ENCODE data around the gene AMZ1.
A peak's percentile ranks its signal among the peaks of the same experiment; 100 is the strongest.

The AMZ1 gene

DNA sequence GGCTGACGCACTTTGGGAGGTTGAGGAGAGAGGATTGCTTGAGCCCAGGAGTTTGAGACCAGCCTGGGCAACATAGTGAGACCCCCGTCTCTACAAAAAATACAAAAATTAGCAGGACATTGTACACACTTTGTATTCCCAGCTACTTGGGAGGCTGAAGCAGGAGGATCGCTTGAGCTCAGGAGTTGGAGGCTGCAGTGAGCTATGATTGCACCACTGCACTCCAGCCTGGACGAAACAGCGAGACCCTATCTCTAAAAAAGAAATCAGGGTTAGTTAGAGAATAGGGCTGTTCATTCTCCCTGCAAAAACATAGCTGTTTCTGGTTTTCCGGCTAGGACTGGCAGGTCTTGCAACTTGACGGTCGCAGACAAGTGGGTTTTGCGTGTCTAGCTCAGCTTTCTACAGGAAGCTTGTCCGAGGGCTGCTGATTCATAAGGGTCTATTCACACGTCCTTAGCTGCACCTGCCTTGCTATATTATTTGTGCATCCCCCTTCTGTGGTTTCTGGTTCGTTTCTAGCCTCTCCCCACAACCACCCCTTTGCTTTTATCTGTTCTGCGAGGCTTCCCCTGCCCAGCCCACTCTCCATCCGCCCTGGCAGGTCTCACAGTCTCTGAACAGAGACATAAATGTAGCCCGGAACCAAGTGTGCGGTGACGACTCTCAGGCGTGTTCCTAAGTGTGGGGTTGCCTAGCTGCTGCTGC is 10.7 kb downstream of the AMZ1 start:
- H3K4me3 ChIP-seq (ENCODE audit: low read depth in 1 of 2, low read length in 2 of 2), result peak overlapping the region in 1 of 2 experiments; percentile 35; a peak in 2 of 4 replicates
- H3K36me3 ChIP-seq (ENCODE audit: insufficient read depth, low read length), result no peaks in the 10 kb centered on the region
- DNase-seq, result peak; percentile 97
- H4K20me1 ChIP-seq (ENCODE audit: insufficient read depth, low read length), result no peaks in the 10 kb centered on the region
- no peaks in the 10 kb centered on the region for H3K27me3 ChIP-seq (ENCODE audit: insufficient read depth, low read length, poor library complexity)
- H3K9me3 ChIP-seq (ENCODE audit: insufficient read depth, low read length, severe bottlenecking), result no peaks in the 10 kb centered on the region
- peak; percentile 95 for ATAC-seq (ENCODE audit: insufficient read depth, low read depth)
- TF ChIP-seq, protein P1, sequence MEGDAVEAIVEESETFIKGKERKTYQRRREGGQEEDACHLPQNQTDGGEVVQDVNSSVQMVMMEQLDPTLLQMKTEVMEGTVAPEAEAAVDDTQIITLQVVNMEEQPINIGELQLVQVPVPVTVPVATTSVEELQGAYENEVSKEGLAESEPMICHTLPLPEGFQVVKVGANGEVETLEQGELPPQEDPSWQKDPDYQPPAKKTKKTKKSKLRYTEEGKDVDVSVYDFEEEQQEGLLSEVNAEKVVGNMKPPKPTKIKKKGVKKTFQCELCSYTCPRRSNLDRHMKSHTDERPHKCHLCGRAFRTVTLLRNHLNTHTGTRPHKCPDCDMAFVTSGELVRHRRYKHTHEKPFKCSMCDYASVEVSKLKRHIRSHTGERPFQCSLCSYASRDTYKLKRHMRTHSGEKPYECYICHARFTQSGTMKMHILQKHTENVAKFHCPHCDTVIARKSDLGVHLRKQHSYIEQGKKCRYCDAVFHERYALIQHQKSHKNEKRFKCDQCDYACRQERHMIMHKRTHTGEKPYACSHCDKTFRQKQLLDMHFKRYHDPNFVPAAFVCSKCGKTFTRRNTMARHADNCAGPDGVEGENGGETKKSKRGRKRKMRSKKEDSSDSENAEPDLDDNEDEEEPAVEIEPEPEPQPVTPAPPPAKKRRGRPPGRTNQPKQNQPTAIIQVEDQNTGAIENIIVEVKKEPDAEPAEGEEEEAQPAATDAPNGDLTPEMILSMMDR (IDR thresholded peaks at IDR 0.05; ENCODE audit: borderline replicate concordance, extremely low read depth, low read length, poor library complexity, severe bottlenecking), result no peak
- TF ChIP-seq EZH2 (IDR thresholded peaks at IDR 0.05; ENCODE audit: borderline replicate concordance, low read depth, low read length, severe bottlenecking), result no peak
- no peaks in the 10 kb centered on the region for H3K79me2 ChIP-seq (ENCODE audit: insufficient read depth, low read length)
- peak overlapping the region; percentile 87 for H3K27ac ChIP-seq (ENCODE audit: low read length)
- no peak overlapping the region for H2AFZ ChIP-seq (ENCODE audit: low read depth, low read length)
- H3K4me2 ChIP-seq (ENCODE audit: insufficient read depth, low read length), result peak overlapping the region; percentile 64
- peak overlapping the region; percentile 49; the same call in 1 of the 2 replicates for H3K9ac ChIP-seq (ENCODE audit: low read depth, low read length)
- H3K4me1 ChIP-seq (ENCODE audit: insufficient read depth, low read length), result peaks cover 36% of the 10 kb centered on the region

DNA sequence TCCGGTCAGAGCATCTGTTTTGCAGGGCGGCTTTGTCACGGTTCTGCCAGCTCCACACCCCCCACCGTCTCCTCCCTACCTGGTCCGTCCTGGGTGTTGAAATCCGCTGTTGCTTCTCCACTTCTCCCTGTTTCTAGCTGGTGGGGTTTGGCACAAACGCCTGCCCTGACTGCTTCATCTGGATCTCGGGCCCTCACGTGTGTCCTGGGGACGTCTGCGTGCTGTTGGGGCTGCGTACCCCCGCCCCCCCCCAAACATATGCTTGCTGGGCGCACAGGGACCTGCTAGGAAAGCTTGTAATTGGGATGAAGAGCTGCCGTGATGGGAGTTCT is 11.3 kb downstream of the AMZ1 start:
- H2AFZ ChIP-seq (ENCODE audit: low read depth, low read length), result peak overlapping the region; percentile 31
- peak overlapping the region; percentile 87 for H3K27ac ChIP-seq (ENCODE audit: low read length)
- H3K36me3 ChIP-seq (ENCODE audit: insufficient read depth, low read length), result no peaks in the 10 kb centered on the region
- H3K4me1 ChIP-seq (ENCODE audit: insufficient read depth, low read length), result peaks cover 36% of the 10 kb centered on the region
- H3K9me3 ChIP-seq (ENCODE audit: insufficient read depth, low read length, severe bottlenecking), result no peaks in the 10 kb centered on the region
- ATAC-seq (ENCODE audit: insufficient read depth, low read depth) (no peak), DNase-seq (no peak)
- peak overlapping the region in 1 of 2 experiments; percentile 35; a peak in 2 of 4 replicates for H3K4me3 ChIP-seq (ENCODE audit: low read depth in 1 of 2, low read length in 2 of 2)
- peak overlapping the region; percentile 49 for H3K9ac ChIP-seq (ENCODE audit: low read depth, low read length)
- no peaks in the 10 kb centered on the region for H4K20me1 ChIP-seq (ENCODE audit: insufficient read depth, low read length)
- TF ChIP-seq EZH2 (IDR thresholded peaks at IDR 0.05; ENCODE audit: borderline replicate concordance, low read depth, low read length, severe bottlenecking), result no peak
- TF ChIP-seq, protein P1 (IDR thresholded peaks at IDR 0.05; ENCODE audit: borderline replicate concordance, extremely low read depth, low read length, poor library complexity, severe bottlenecking), result no peak
- peak overlapping the region; percentile 64 for H3K4me2 ChIP-seq (ENCODE audit: insufficient read depth, low read length)
- H3K79me2 ChIP-seq (ENCODE audit: insufficient read depth, low read length), result no peaks in the 10 kb centered on the region
- no peaks in the 10 kb centered on the region for H3K27me3 ChIP-seq (ENCODE audit: insufficient read depth, low read length, poor library complexity)

GRCh38 chr7:2700141-2700850 is 12.3 kb downstream of the AMZ1 start:
- H3K9me3 ChIP-seq (ENCODE audit: insufficient read depth, low read length, severe bottlenecking), result no peaks in the 10 kb centered on the region
- peak overlapping the region; percentile 64 for H3K4me2 ChIP-seq (ENCODE audit: insufficient read depth, low read length)
- peak overlapping the region; percentile 49; the same call in 1 of the 2 replicates for H3K9ac ChIP-seq (ENCODE audit: low read depth, low read length)
- H3K79me2 ChIP-seq (ENCODE audit: insufficient read depth, low read length), result no peaks in the 10 kb centered on the region
- H3K4me3 ChIP-seq (ENCODE audit: low read depth in 1 of 2, low read length in 2 of 2), result no peak overlapping the region
- peak overlapping the region; percentile 87 for H3K27ac ChIP-seq (ENCODE audit: low read length)
- H3K27me3 ChIP-seq (ENCODE audit: insufficient read depth, low read length, poor library complexity), result no peaks in the 10 kb centered on the region
- H3K4me1 ChIP-seq (ENCODE audit: insufficient read depth, low read length), result peaks cover 36% of the 10 kb centered on the region
- no peak for ATAC-seq (ENCODE audit: insufficient read depth, low read depth)
- H2AFZ ChIP-seq (ENCODE audit: low read depth, low read length), result no peak overlapping the region
- no peaks in the 10 kb centered on the region for H4K20me1 ChIP-seq (ENCODE audit: insufficient read depth, low read length)
- H3K36me3 ChIP-seq (ENCODE audit: insufficient read depth, low read length), result no peaks in the 10 kb centered on the region
- DNase-seq, result no peak
- TF ChIP-seq, protein P1 (IDR thresholded peaks at IDR 0.05; ENCODE audit: borderline replicate concordance, extremely low read depth, low read length, poor library complexity, severe bottlenecking), result no peak
- TF ChIP-seq EZH2 (IDR thresholded peaks at IDR 0.05; ENCODE audit: borderline replicate concordance, low read depth, low read length, severe bottlenecking), result no peak
